WI38 (cell line): Measurements from ENCODE around the gene MTAP.

Experiments used
- H3K4me3 ChIP-seq: 2 replicates; pipeline ENCODE4 v1.5.1; 2011; ENCODE audit warnings: low read depth, mild to moderate bottlenecking, control low read depth, low read length
- TF ChIP-seq, protein P1 (sequence below): IDR thresholded peaks from 2 replicates; pipeline ENCODE4 v1.5.1; 2012; ENCODE audit warnings: low read depth, mild to moderate bottlenecking, control low read depth, low read length

MTAP gene

DNA sequence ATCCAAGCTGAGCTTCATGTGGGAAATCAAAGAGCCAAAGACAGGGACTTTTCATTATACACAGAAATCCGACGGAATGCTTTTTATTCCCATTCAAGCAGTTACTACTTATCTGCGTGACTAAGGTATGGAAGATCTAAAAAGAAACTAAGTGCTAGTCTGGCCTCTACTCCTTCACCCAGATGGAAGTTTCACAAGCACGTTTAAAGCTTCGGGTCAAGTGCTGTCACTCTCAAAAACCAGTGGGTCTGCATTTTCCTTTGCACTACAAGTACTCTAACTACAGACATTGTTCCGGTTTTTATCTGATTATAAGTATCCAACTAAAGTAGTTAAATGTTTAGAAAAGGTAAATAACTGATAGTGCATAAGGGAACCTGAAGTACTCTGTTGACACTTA, 13.7 kb upstream of the MTAP start:
- TF ChIP-seq, protein P1, sequence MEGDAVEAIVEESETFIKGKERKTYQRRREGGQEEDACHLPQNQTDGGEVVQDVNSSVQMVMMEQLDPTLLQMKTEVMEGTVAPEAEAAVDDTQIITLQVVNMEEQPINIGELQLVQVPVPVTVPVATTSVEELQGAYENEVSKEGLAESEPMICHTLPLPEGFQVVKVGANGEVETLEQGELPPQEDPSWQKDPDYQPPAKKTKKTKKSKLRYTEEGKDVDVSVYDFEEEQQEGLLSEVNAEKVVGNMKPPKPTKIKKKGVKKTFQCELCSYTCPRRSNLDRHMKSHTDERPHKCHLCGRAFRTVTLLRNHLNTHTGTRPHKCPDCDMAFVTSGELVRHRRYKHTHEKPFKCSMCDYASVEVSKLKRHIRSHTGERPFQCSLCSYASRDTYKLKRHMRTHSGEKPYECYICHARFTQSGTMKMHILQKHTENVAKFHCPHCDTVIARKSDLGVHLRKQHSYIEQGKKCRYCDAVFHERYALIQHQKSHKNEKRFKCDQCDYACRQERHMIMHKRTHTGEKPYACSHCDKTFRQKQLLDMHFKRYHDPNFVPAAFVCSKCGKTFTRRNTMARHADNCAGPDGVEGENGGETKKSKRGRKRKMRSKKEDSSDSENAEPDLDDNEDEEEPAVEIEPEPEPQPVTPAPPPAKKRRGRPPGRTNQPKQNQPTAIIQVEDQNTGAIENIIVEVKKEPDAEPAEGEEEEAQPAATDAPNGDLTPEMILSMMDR = no peak
- no peak overlapping the region for H3K4me3 ChIP-seq

DNA sequence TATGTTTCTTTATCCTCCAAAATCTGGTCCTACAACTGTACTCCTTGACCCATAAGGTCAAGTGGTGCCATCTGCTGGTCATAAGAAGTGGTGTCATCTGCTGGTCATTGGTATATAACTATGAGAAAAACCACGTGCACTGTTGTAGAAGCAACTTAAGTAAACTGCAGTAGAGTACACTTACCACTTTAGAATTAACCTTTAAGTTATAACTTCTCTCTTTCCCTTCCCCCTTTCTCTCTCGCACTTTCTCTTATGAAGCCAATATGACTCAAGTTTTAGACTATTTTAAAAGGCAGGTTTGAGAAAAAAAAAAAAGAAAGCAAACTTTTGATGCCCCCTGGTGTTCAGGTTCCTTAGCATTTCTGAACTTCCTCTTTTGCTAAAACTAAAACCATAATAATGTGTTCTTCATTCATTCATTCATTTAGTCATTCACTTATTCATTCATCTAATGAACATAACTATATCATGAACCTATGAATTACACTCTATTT, 12.8 kb upstream of the MTAP start:
- TF ChIP-seq, protein P1 = peak; percentile 48; the same call in 1 of the 2 replicates
- H3K4me3 ChIP-seq = peak overlapping the region; percentile 46

DNA sequence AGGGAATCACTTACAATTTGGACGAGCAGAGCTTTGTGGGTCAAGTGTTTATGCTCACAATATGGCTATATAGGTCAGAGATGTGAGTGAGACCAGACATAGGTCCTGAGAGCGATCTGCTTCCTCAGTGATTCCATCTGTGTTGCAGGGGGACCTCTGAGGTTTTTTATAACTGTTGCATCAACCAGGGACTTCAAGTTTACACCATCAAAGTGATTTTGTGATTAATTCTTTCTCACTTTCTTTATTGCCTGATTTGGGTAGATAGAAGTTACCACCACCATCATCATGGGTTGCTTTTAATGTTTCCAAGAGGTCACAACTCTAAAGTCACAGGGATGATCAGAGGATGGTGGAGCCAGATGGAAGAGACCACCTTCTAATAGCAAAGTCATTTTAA, 7.0 kb upstream of the MTAP start:
- TF ChIP-seq, protein P1 = no peak
- no peak overlapping the region for H3K4me3 ChIP-seq

DNA sequence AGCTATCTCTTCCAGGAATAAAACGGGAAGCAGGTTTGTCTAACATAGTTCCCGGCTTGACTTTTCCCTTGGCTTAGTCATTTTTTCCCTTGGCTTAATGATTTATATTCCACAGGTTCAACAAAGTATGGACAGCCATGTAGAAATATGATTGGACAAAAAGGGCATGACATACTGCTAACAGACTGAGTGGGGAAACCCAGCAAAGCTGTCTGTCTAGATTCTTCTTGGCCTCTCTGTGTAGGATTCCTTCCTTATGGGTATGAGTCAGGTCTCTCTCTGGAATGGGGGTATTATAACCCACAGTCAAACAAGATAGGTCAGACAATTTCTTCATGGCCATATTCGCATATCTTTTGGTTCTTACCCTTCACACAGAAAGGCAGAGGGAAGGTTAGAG, 5.7 kb upstream of the MTAP start:
- TF ChIP-seq, protein P1 = no peak

DNA sequence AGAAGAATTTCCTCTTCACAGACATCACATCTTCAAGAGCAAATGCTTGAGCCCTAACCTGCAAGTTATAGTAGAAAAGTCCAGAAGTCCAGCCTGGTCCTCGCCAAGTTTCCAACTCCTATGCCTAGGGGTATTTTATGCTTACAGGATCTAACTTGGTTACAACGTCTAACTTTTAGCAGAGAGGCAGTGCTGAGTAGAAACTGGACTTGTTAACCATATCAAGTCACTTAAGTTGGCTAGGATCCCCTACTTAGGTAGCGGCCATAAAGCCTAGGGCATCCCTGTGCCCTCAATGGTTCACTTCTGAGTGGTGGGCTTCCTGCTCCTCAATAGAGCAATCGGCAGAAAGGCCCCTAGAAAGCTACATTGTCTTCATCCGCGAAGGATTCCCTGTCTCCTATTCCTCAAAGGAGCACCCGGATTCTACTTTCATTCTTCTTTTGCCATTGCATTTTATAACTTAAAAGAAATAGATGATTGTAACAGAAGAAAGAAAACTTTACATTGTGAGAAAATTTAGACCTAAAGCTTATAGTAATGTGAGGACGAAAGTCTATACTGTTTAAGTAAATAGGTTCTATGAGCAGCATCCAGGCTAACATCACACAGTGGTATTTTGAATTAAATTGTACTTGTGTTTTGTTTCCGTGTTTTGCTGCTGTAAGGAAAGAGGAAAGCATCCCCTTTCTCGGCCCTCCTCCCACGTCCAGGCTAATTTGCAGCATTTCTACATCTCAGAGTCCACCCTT, 1.3 kb upstream of the MTAP start:
- TF ChIP-seq, protein P1 = no peak
- H3K4me3 ChIP-seq = peak overlapping the region; percentile 81

More for the DNA sequence above, 5.7 kb upstream of the MTAP start:
- H3K4me3 ChIP-seq = no peak overlapping the region

DNA sequence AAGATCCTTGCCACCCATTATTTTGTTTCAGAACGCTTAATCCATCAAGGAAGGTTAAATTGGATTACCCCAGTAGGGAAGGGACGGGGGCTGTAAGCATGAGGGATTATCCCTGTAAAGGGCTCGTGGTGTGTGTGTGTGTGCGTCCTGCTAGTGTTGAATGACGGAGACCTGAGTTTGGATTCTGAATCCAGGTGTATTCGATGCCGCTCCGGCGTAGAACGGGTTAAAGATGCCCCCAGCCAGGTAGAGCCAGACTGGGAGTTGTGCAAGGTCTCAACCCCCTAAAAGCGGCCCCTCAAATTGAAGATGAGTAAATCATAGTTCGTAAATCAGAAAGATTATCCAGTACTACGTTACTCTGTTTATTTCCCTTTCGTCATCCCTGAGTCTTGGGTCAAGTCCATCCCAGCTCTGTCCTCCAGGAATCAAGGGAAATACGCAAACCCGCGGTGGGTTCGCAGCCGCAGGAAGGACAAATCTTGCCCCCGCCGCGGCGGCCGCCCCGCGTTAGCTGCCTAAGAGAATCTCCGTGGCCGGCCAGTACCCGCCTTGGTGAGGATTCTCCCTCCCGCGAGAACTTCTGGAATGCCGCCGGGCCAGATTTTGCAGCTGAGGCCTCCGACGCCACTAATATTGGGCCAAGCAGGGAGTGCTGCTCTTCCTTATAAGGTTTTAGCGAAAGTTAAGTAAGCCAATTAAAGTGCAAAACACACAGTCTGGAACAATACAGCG, 586 bp upstream of the MTAP start:
- peak overlapping the region; percentile 81 for H3K4me3 ChIP-seq
- TF ChIP-seq, protein P1 = no peak

DNA sequence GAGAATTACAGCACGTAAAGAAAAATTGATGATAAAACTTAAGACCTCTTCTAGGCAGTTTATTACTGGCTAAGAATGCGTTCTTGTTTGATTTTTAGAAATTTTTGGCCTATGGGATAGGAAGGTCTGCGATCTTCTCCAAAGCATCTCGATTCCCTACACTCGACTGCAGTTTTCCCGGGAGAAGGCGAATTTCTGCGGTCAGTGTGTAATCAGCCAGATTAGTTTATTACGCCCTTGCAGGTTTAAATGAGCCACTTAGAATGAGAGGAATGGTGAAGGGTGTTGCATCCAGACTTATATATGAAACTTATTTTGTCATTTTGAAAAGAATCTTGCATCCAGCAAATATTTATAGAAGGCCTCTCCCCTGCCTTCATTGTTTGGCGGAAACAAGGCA, 1.2 kb downstream of the MTAP start:
- TF ChIP-seq, protein P1 = no peak
- peak overlapping the region; percentile 81 for H3K4me3 ChIP-seq
